A673 (cell line): Measurements from ENCODE around the gene TMBIM1. TPM values are rescaled to one million over a fixed set of nuclear protein-coding genes. Genes with fewer than 3 reads are reported as not detected.
"Not testable (repeated sequence)": the region's sequence is repeated elsewhere in the genome, so short reads cannot be mapped to it uniquely, and the experiment has no call there.

ENCODE experiments used
- BruUV-seq: library from RNA; stranded (reverse); fragments of 400-500 nt; replicated peaks from 2 replicates; lab custom pipeline; 2021; lab: Mats Ljungman, UMichigan
- CTCF ChIA-PET: fragments of 300-600 bp; sonication (Branson Sonifier 250); formaldehyde crosslinking; loops from one replicate; lab custom pipeline; 2022; ENCODE audit warnings: antibody characterized with exemption; lab: Charles Lee
- POLR2A ChIA-PET: fragments of 300-600 bp; sonication (Branson Sonifier 250); formaldehyde crosslinking; loops from one replicate; lab custom pipeline; 2022; ENCODE audit warnings: antibody characterized with exemption; ENCODE audit not compliant: low non-redundant PET; lab: Charles Lee
- DNase-seq: peaks from one replicate; pipeline ENCODE4 v3.0.0-alpha.2; 2015; ENCODE audit warnings: low spot score
- H3K27ac ChIP-seq: fragments of 200-600 bp; sonication (generic); 2 replicates; pipeline ENCODE4 v1.5.1; 2016; ENCODE audit warnings: mixed run types, low read depth, mild to moderate bottlenecking, mixed read lengths, antibody characterized with exemption, low read length; ENCODE audit not compliant: poor library complexity, severe bottlenecking
- H3K27me3 ChIP-seq: fragments of 200-600 bp; sonication (generic); replicated peaks from 2 replicates; pipeline ENCODE4 v1.6.1; 2017; ENCODE audit warnings: mixed run types, low read depth, mild to moderate bottlenecking, mixed read lengths, antibody characterized with exemption, low read length; ENCODE audit not compliant: insufficient read depth, poor library complexity
- H3K36me3 ChIP-seq: fragments of 200-600 bp; sonication (generic); 2 replicates; pipeline ENCODE4 v1.6.1; 2016; ENCODE audit warnings: mixed run types, mild to moderate bottlenecking, mixed read lengths, antibody characterized with exemption, low read length; ENCODE audit not compliant: insufficient read depth, poor library complexity, severe bottlenecking
- H3K4me1 ChIP-seq: fragments of 200-600 bp; sonication (generic); 2 replicates; pipeline ENCODE4 v1.6.1; 2017; ENCODE audit warnings: mixed run types, mild to moderate bottlenecking, mixed read lengths, antibody characterized with exemption, low read length; ENCODE audit not compliant: insufficient read depth, poor library complexity, severe bottlenecking
- H3K4me3 ChIP-seq: fragments of 200-600 bp; sonication (generic); 2 replicates; pipeline ENCODE4 v1.5.1; 2016; ENCODE audit warnings: low read depth, mixed run types, mild to moderate bottlenecking, mixed read lengths, low read length; ENCODE audit not compliant: poor library complexity, severe bottlenecking
- H3K9me3 ChIP-seq: fragments of 200-600 bp; sonication (generic); 2 replicates; pipeline ENCODE4 v1.6.1; 2016; ENCODE audit warnings: mixed run types, low read depth, mild to moderate bottlenecking, mixed read lengths, antibody characterized with exemption, low read length; ENCODE audit not compliant: poor library complexity, severe bottlenecking
- EZH2 ChIP-seq: fragments of 200-600 bp; sonication (generic); IDR thresholded peaks from 2 replicates; pipeline ENCODE4 v1.6.1; 2017; ENCODE audit warnings: borderline replicate concordance, low read depth, mild to moderate bottlenecking, mixed read lengths, antibody characterized with exemption, low read length; ENCODE audit not compliant: poor library complexity, severe bottlenecking
- intact Hi-C: fragments of 100-400 bp; cut with micrococcal nuclease; formaldehyde crosslinking; loops from one replicate; pipeline ENCODE4 v1.10.0; 2022; ENCODE audit not compliant: unreplicated experiment
- total RNA-seq: library from RNA; stranded (reverse); gene quantifications from 2 replicates; pipeline ENCODE4 v1.2.3, GENCODE V29; 2021
- TF ChIP-seq, protein P1 (sequence below): fragments of 300-800, 200-600 bp; sonication (generic); conservative IDR thresholded peaks from 2 replicates; pipeline ENCODE4 v1.5.1; 2017; ENCODE audit warnings: low read depth, mild to moderate bottlenecking, antibody characterized with exemption, low read length, moderate library complexity, mixed read lengths

TMBIM1 gene
- total RNA-seq, 1 experiment from 2014 or later = 43.9 TPM

DNA sequence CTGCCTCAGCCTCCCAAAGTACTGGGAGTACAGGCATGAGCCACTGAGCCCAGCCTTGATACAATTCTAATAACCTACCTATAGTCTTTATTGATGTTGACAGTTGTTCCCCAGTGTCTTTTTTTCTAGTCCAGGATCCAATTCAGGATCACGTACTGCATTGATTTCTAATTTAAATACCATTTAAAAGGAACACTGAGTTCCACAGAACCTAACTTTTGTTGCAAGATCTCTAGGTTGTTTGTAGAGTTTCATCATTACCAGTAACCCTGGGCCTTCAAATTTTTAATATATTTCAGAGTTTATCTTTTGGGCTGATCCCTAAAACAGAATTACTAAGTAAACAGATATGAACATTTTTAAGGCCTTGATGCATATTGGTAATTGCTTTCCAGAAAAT is 21.1 kb upstream of the TMBIM1 start:
- BruUV-seq = no TSS peak
- CTCF ChIA-PET = interaction anchor here (0.6 kb wide), 1 partner anchor 20 kb away, joined by 6 read pairs; no protein-coding TSS in a partner anchor
- DNase-seq = no peak

DNA sequence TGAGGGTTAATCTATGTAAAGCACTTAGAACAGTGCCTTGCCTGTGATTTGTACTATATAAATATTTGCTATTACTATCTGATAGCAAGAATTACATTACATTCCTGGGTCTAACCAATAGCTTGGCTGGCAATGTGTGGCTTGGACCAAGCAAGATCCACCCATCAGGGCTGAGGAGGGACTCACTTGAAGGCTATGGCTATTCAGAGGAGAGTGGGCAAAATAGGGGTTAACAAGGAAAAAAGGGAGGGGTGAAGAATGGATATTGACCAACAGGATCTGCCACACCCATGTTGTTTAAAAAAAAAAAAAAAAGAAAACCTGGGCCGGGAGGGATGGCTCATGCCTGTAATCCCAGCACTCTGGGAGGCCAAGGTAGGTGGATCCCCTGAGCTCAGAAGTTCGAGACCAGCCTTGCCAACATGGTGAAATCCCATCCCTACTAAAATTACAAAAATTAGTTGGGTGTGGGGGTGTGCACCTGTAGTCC is 20.0 kb upstream of the TMBIM1 start:
- H3K9me3 ChIP-seq = no peaks in the 10 kb centered on the region
- no peak overlapping the region for H3K27ac ChIP-seq
- H3K4me3 ChIP-seq = no peak overlapping the region
- no peaks in the 10 kb centered on the region for H3K27me3 ChIP-seq
- no peak for DNase-seq
- BruUV-seq = no TSS peak
- CTCF ChIA-PET = no interaction called here
- POLR2A ChIA-PET = no interaction called here
- no peaks in the 10 kb centered on the region for H3K36me3 ChIP-seq
- H3K4me1 ChIP-seq = no peaks in the 10 kb centered on the region
- no peak for TF ChIP-seq EZH2
- TF ChIP-seq, protein P1, sequence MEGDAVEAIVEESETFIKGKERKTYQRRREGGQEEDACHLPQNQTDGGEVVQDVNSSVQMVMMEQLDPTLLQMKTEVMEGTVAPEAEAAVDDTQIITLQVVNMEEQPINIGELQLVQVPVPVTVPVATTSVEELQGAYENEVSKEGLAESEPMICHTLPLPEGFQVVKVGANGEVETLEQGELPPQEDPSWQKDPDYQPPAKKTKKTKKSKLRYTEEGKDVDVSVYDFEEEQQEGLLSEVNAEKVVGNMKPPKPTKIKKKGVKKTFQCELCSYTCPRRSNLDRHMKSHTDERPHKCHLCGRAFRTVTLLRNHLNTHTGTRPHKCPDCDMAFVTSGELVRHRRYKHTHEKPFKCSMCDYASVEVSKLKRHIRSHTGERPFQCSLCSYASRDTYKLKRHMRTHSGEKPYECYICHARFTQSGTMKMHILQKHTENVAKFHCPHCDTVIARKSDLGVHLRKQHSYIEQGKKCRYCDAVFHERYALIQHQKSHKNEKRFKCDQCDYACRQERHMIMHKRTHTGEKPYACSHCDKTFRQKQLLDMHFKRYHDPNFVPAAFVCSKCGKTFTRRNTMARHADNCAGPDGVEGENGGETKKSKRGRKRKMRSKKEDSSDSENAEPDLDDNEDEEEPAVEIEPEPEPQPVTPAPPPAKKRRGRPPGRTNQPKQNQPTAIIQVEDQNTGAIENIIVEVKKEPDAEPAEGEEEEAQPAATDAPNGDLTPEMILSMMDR = no peak
- intact Hi-C loops = no loop called here

More for the DNA sequence above, 21.1 kb upstream of the TMBIM1 start:
- H3K4me3 ChIP-seq = no peak overlapping the region
- intact Hi-C loops = no loop called here
- no peaks in the 10 kb centered on the region for H3K9me3 ChIP-seq
- TF ChIP-seq EZH2 = no peak
- TF ChIP-seq, protein P1 = no peak
- no peak overlapping the region for H3K27ac ChIP-seq
- no peaks in the 10 kb centered on the region for H3K27me3 ChIP-seq
- no peaks in the 10 kb centered on the region for H3K4me1 ChIP-seq
- H3K36me3 ChIP-seq = no peaks in the 10 kb centered on the region
- POLR2A ChIA-PET = no interaction called here

DNA sequence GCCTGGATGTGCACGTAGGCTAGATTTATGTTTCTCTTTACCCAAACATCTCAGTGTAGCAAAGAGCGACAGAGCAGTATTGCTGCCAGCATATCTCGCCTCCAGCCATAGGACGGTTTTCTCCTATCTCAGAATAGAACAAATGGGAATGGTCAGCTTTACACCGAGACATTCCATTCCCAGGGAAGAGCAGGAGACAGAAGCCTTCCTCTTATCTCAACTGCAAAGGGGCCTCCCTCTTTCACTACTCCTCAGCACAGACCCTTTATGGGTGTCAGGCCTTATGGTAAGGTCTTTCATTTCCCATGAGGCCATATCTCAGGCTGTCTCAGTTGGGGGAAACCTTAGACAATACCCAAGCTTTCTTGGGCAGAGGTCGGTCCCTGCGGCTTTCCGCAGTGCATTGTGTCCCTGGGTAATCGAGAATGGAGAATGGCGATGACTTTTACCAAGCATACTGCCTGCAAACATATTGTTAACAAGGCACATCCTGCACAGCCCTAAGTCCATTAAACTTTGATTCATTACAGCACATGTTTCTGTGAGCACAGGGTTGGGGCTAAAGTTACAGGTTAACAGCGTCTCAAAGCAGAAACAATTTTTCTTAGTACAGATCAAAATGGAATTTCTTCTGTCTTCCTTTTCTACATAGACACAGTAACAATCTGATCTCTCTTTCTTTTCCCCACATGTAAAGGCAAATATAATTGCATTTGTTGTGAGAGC is 19.4 kb upstream of the TMBIM1 start:
- H3K4me1 ChIP-seq, H3K27ac ChIP-seq, DNase-seq, H3K9me3 ChIP-seq, CTCF ChIA-PET, BruUV-seq, POLR2A ChIA-PET, H3K4me3 ChIP-seq, H3K36me3 ChIP-seq, intact Hi-C loops, H3K27me3 ChIP-seq: not testable (repeated sequence)
